Uterus (tissue), 4 donors: ENCODE measurements around the gene EYS. TPM values are rescaled to one million over a fixed set of nuclear protein-coding genes. Genes with fewer than 3 reads are reported as not detected.

ENCODE experiments used
- DNase-seq, 2 donors: peaks; one replicate each; pipeline ENCODE4 v3.0.0-alpha.2; 2019 to 2020
- H3K27ac ChIP-seq, 2 donors: fragments of 200-600 bp; sonication (generic); 1 replicate in 1 of 2; 2 replicates in 1 of 2; pipeline ENCODE4 v1.5.1; 2016 to 2018
- H3K27me3 ChIP-seq, 2 donors: fragments of 200-600 bp; sonication (generic); one replicate each; pipeline ENCODE4 v1.5.1; 2018 to 2019; ENCODE audit warnings: control low read depth in 1 of 2
- H3K36me3 ChIP-seq, 2 donors: fragments of 200-600 bp; sonication (generic); one replicate each; pipeline ENCODE4 v1.5.1; 2019; ENCODE audit warnings: control low read depth in 1 of 2
- H3K4me1 ChIP-seq, 2 donors: fragments of 200-600 bp; sonication (generic); one replicate each; pipeline ENCODE4 v1.5.1; 2018 to 2019; ENCODE audit warnings: control low read depth in 1 of 2
- H3K4me3 ChIP-seq, 2 donors: fragments of 200-600 bp; sonication (generic); 1 replicate in 1 of 2; 2 replicates in 1 of 2; pipeline ENCODE4 v1.5.1; 2018 to 2019; ENCODE audit warnings: mild to moderate bottlenecking in 1 of 2
- H3K9me3 ChIP-seq, 2 donors: fragments of 200-600 bp; sonication (generic); one replicate each; pipeline ENCODE4 v1.5.1; 2019; ENCODE audit warnings: control low read depth in 1 of 2
- POLR2A ChIP-seq, 2 donors: fragments of 450-650 bp; IDR thresholded peaks; one replicate each; pipeline ENCODE4 v1.6.1; 2016; ENCODE audit warnings: antibody characterized with exemption in 2 of 2, mild to moderate bottlenecking in 1 of 2, moderate library complexity in 1 of 2
- intact Hi-C: fragments of 100-400 bp; cut with DNase I; formaldehyde crosslinking; loops from one replicate; pipeline ENCODE4 v1.15.1; 2023; ENCODE audit warnings: low total_unique reads
- total RNA-seq, 4 donors: library from RNA; depleted of rRNA in 3 of 4; stranded (reverse); fragments of >200 nt in 3 of 4; gene quantifications; one replicate each; pipeline versions ENCODE4 v1.1.0 to v1.2.4, GENCODE V29; 2014 to 2023
- TF ChIP-seq, protein P1 (sequence below), 4 experiments: fragments of 200-600 bp in 2 of 4; fragments of 450-650 bp in 2 of 4; sonication (generic) in 2 of 4; IDR thresholded peaks; one replicate each; pipeline ENCODE4 v1.5.1; 2016 to 2019; ENCODE audit warnings: antibody characterized with exemption in 4 of 4, mild to moderate bottlenecking in 2 of 4, moderate library complexity in 1 of 4
- donor health status: DM: yes; HTN: yes; CAD: no.

The EYS gene
- total RNA-seq, 4 donors from 2014 or later, result 1.3 TPM; not detected in 3

DNA sequence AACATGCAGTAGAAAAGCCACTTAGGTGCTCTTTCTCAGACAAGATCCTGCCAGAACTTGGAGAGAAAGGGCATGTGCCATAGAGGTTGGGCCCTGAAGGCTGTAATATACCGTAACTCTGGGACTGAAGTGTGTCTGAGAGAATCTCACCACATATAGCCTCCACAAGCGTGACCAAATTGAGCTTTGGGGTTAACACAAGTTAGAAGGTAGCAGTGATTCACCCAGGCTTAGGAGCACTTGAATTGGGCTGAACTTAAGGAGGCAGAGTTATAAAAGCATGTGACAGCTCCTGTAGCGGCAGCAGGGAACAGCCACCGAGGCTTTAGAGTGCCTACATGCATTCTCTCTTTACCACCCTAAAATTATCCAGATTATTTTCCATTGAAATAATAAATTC, 1709.8 kb downstream of the EYS start:
- Histone ChIP-seq H3K36me3 (no peaks in the 10 kb centered on the region), H3K4me1 (no peaks in the 10 kb centered on the region), H3K9me3 (no peaks in the 10 kb centered on the region), H3K27ac (no peak overlapping the region), H3K27me3 (no peaks in the 10 kb centered on the region), H3K4me3 (no peak overlapping the region)
- no peak for DNase-seq
- TF ChIP-seq POLR2A (IDR thresholded peaks at IDR 0.05), result no peak
- TF ChIP-seq, protein P1, sequence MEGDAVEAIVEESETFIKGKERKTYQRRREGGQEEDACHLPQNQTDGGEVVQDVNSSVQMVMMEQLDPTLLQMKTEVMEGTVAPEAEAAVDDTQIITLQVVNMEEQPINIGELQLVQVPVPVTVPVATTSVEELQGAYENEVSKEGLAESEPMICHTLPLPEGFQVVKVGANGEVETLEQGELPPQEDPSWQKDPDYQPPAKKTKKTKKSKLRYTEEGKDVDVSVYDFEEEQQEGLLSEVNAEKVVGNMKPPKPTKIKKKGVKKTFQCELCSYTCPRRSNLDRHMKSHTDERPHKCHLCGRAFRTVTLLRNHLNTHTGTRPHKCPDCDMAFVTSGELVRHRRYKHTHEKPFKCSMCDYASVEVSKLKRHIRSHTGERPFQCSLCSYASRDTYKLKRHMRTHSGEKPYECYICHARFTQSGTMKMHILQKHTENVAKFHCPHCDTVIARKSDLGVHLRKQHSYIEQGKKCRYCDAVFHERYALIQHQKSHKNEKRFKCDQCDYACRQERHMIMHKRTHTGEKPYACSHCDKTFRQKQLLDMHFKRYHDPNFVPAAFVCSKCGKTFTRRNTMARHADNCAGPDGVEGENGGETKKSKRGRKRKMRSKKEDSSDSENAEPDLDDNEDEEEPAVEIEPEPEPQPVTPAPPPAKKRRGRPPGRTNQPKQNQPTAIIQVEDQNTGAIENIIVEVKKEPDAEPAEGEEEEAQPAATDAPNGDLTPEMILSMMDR (IDR thresholded peaks at IDR 0.05), result no peak
- intact Hi-C loops, result no loop called here

DNA sequence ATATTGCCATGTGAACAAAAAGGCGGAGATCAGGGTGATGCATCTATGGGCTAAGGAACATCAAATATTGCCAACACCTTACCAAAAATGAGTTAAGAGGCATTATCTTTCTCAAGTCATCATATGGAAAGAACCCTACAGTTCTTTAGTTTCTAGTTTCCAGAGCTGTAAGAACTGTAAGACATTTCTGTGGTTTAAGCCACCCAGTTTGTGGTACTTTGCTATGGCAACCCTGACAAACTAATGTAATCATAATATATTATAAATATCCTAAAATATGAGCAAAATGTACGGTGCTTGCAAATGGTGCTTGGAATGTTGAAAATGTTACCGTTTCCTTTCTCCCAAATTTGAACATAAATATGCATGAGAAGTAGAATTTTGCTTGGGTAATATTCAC, 1721.8 kb downstream of the EYS start:
- intact Hi-C loops, result no loop called here
- Histone ChIP-seq H3K4me1 (no peaks in the 10 kb centered on the region), H3K4me3 (no peak overlapping the region), H3K9me3 (no peaks in the 10 kb centered on the region), H3K27ac (no peak overlapping the region), H3K36me3 (no peaks in the 10 kb centered on the region), H3K27me3 (no peaks in the 10 kb centered on the region)
- no peak for DNase-seq
- TF ChIP-seq, protein P1 (IDR thresholded peaks at IDR 0.05), result no peak
- no peak for TF ChIP-seq POLR2A (IDR thresholded peaks at IDR 0.05)

DNA sequence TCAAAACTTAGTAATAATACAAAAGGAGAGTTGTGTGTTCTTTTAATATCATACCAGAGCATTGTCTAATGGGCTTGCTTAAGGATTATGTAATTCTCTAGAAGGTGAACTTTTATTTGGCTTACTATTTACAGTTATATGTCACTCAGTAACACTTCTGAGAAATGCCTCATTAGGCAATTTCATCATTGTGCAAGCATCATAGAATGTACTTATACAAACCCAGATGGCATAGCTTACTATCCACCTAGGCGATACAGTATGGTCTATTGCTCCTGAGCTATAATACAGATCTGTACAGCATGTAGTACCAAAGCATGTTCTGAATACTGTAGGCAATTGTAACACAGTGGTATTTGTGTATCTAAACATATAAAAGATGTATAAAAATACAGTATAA, 1731.3 kb downstream of the EYS start:
- no peak for TF ChIP-seq POLR2A (IDR thresholded peaks at IDR 0.05)
- TF ChIP-seq, protein P1 (IDR thresholded peaks at IDR 0.05), result no peak
- Histone ChIP-seq H3K4me3 (no peak overlapping the region), H3K9me3 (no peaks in the 10 kb centered on the region), H3K27me3 (no peaks in the 10 kb centered on the region), H3K27ac (no peak overlapping the region), H3K36me3 (no peaks in the 10 kb centered on the region), H3K4me1 (no peaks in the 10 kb centered on the region)
- intact Hi-C loops, result no loop called here
- DNase-seq, result no peak

DNA sequence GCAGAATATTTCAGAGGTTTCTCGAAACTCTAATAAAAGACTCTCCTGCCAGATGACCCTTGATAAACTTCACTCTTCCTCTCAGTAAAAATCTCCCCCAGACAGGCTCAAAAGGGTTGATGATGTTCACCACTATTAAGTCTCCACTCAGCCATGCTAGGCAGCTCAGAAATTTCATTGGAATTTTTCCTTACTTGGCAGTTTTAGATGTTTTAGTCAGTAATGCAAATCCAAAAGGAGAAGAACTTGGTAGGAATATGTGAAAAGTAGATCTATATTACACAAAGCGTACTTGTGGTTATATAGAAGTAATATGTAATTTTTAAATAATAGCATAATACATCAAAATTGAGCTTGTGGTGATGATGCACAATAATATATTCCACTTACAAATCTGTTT, 1738.4 kb downstream of the EYS start:
- intact Hi-C loops, result no loop called here

DNA sequence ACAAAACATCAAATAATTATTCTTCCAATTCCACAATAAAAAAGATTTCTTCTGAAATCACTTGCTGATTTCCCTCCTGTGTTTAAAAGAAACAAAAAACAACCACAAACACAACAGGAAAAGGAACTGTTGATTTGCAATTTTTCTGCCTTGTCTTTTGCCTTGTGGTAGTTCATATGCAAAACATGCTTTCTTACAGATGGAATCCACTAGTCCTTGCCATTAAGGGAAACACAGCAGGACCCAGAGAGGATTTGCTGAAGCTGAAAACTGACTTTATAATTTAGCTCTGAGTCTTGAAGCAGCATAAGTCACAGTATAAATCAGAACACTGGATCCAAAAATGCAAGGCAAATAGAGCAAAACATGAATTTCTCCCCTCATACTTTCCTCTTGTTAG, 1742.7 kb downstream of the EYS start:
- Histone ChIP-seq H3K4me1 (no peaks in the 10 kb centered on the region), H3K36me3 (no peaks in the 10 kb centered on the region), H3K4me3 (no peak overlapping the region), H3K9me3 (no peaks in the 10 kb centered on the region), H3K27me3 (no peaks in the 10 kb centered on the region), H3K27ac (no peak overlapping the region)
- intact Hi-C loops, result no loop called here
- DNase-seq, result no peak
- TF ChIP-seq, protein P1 (IDR thresholded peaks at IDR 0.05), result no peak
- TF ChIP-seq POLR2A (IDR thresholded peaks at IDR 0.05), result no peak

More for the DNA sequence above, 1738.4 kb downstream of the EYS start:
- no peak for DNase-seq
- no peaks in the 10 kb centered on the region for H3K27me3 ChIP-seq
- H3K4me3 ChIP-seq, result no peak overlapping the region
- no peaks in the 10 kb centered on the region for H3K9me3 ChIP-seq
- H3K36me3 ChIP-seq, result no peaks in the 10 kb centered on the region
- no peak overlapping the region for H3K27ac ChIP-seq
- TF ChIP-seq POLR2A (IDR thresholded peaks at IDR 0.05), result no peak
- TF ChIP-seq, protein P1 (IDR thresholded peaks at IDR 0.05), result no peak
- H3K4me1 ChIP-seq, result no peaks in the 10 kb centered on the region
